Transverse colon (tissue), 3 donors: ENCODE data around the gene SLC4A8.

Experiments used
- EP300 ChIP-seq: sonication (generic); formaldehyde crosslinking; IDR thresholded peaks from one replicate; pipeline ENCODE4 v1.6.1; 2017; ENCODE audit warnings: antibody characterized with exemption, low read depth
- POLR2A ChIP-seq: fragments of 450-650 bp; IDR thresholded peaks from one replicate; pipeline ENCODE4 v1.6.1; 2016; ENCODE audit warnings: antibody characterized with exemption, mild to moderate bottlenecking, moderate library complexity
- POLR2AphosphoS5 ChIP-seq, 3 donors: sonication (generic); formaldehyde crosslinking; IDR thresholded peaks; one replicate each; pipeline ENCODE4 v1.6.1; 2016; ENCODE audit warnings: antibody characterized with exemption in 3 of 3

- TF ChIP-seq POLR2AphosphoS5 (IDR thresholded peaks at IDR 0.05) (no peak), EP300 (no peak), POLR2A (no peak)
Observed at GRCh38 chr12:51441583-51441982, 17.0 kb downstream of the SLC4A8 start.
